B cell (primary cell): ENCODE measurements around the gene PLEKHN1. TPM values are rescaled to one million over a fixed set of nuclear protein-coding genes. Genes with fewer than 3 reads are reported as not detected.

Experiments
- ATAC-seq: fragments of 200-7000 bp; cut with Tn5 transposase; one replicate; pipeline ENCODE4 v1.10.0; 2021; ENCODE audit warnings: low read depth, mild to moderate bottlenecking, moderate number of reproducible peaks, moderate library complexity
- CTCF ChIA-PET: fragments of 350-600 bp; sonication (Branson Sonifier 250); formaldehyde crosslinking; loops from one replicate; lab custom pipeline; 2021; ENCODE audit warnings: antibody characterized with exemption, inconsistent platforms; lab: Charles Lee
- POLR2A ChIA-PET: fragments of 350-600 bp; sonication (Branson Sonifier 250); formaldehyde crosslinking; loops from one replicate; lab custom pipeline; 2021; ENCODE audit warnings: antibody characterized with exemption; lab: Charles Lee
- DNase-seq: peaks from one replicate; pipeline ENCODE4 v3.0.0; 2013
- H2AFZ ChIP-seq: 2 replicates; pipeline ENCODE4 v1.6.1; 2012; ENCODE audit warnings: mild to moderate bottlenecking, low read depth, low read length; ENCODE audit not compliant: insufficient read depth, poor library complexity, severe bottlenecking
- H3K27ac ChIP-seq, 2 donors: 1 replicate in 1 of 2; 2 replicates in 1 of 2; pipeline ENCODE4 v1.5.1; 2012 to 2013; ENCODE audit warnings: low read length in 2 of 2, mild to moderate bottlenecking in 2 of 2, moderate library complexity in 1 of 2
- H3K27me3 ChIP-seq, 4 experiments: fragments of 200-600 bp in 1 of 4; sonication (generic) in 1 of 4; replicated peaks in 1 of 4; 1 replicate in 2 of 4; 2 replicates in 2 of 4; pipeline versions ENCODE4 v1.6.1 to v1.7.0; 2013 to 2016; ENCODE audit warnings: low read length in 3 of 4, mild to moderate bottlenecking in 2 of 4, mixed read lengths in 1 of 4, moderate library complexity in 1 of 4; ENCODE audit not compliant: insufficient read depth in 4 of 4, control insufficient read depth in 3 of 4; ENCODE audit errors: control extremely low read depth in 1 of 4
- H3K36me3 ChIP-seq, 2 experiments: replicated peaks in 1 of 2; 1 replicate in 1 of 2; 2 replicates in 1 of 2; pipeline versions ENCODE4 v1.6.1 to v1.7.1; 2013; ENCODE audit warnings: low read length in 1 of 2; ENCODE audit not compliant: insufficient read depth in 2 of 2, control insufficient read depth in 1 of 2; ENCODE audit errors: control extremely low read depth in 1 of 2, extremely low read depth in 1 of 2
- H3K4me1 ChIP-seq, 2 donors: fragments of 200-600 bp in 1 of 2; sonication (generic) in 1 of 2; 1 replicate in 1 of 2; 2 replicates in 1 of 2; pipeline versions ENCODE4 v1.5.1 to v1.6.1; 2013 to 2017; ENCODE audit warnings: low read length in 2 of 2; ENCODE audit not compliant: control insufficient read depth in 2 of 2, insufficient read depth in 2 of 2
- H3K4me2 ChIP-seq: replicated peaks from 2 replicates; pipeline ENCODE3; 2012; ENCODE audit warnings: mild to moderate bottlenecking, low read depth, low read length; ENCODE audit not compliant: poor library complexity, severe bottlenecking
- H3K4me3 ChIP-seq, 5 experiments: fragments of 200-600 bp in 1 of 5; sonication (generic) in 1 of 5; 1 replicate in 3 of 5; 2 replicates in 2 of 5; pipeline versions ENCODE4 v1.5.1 to v1.7.0; 2011 to 2016; ENCODE audit warnings: low read length in 4 of 5, mild to moderate bottlenecking in 4 of 5, low read depth in 2 of 5, control low read depth in 1 of 5, moderate library complexity in 1 of 5; ENCODE audit not compliant: insufficient read depth in 1 of 5; ENCODE audit errors: control extremely low read depth in 1 of 5, extremely low read depth in 1 of 5
- H3K79me2 ChIP-seq: fragments of 200-600 bp; sonication (generic); one replicate; pipeline ENCODE4 v1.6.0; 2016; ENCODE audit warnings: low read length; ENCODE audit not compliant: control insufficient read depth, insufficient read depth
- H3K9ac ChIP-seq: fragments of 200-600 bp; sonication (generic); 2 replicates; pipeline ENCODE4 v1.6.1; 2017; ENCODE audit warnings: mild to moderate bottlenecking, low read length, moderate library complexity
- H3K9me3 ChIP-seq, 3 donors: one replicate each; pipeline versions ENCODE4 v1.6.1 to v1.7.1; 2013; ENCODE audit warnings: low read length in 2 of 3; ENCODE audit not compliant: control insufficient read depth in 2 of 3, insufficient read depth in 1 of 3; ENCODE audit errors: control extremely low read depth in 1 of 3
- H4K20me1 ChIP-seq: 2 replicates; pipeline ENCODE4 v1.6.0; 2012; ENCODE audit warnings: mild to moderate bottlenecking, low read length; ENCODE audit not compliant: insufficient read depth, control insufficient read depth, poor library complexity, severe bottlenecking
- H3K27ac Mint-ChIP-seq: one replicate; pipeline ENCODE4 v1.8.0; 2021; ENCODE audit warnings: mixed read lengths
- H3K27me3 Mint-ChIP-seq: one replicate; pipeline ENCODE4 v1.8.0; 2021; ENCODE audit warnings: mixed read lengths
- H3K4me1 Mint-ChIP-seq: one replicate; pipeline ENCODE4 v1.8.0; 2021; ENCODE audit warnings: mixed read lengths
- H3K4me3 Mint-ChIP-seq: one replicate; pipeline ENCODE4 v1.8.0; 2021; ENCODE audit warnings: mixed read lengths
- H3K9me3 Mint-ChIP-seq: one replicate; pipeline ENCODE4 v1.8.0; 2022; ENCODE audit warnings: mixed read lengths; ENCODE audit not compliant: insufficient read depth
- EZH2 ChIP-seq: IDR thresholded peaks from 2 replicates; pipeline ENCODE4 v1.6.1; 2012; ENCODE audit warnings: borderline replicate concordance, low read depth, mild to moderate bottlenecking, moderate library complexity, low read length; ENCODE audit not compliant: insufficient read depth, poor library complexity, severe bottlenecking
- WGBS: methylation state at CpG from one replicate; pipeline ENCODE4 v1.1.5; 2013; ENCODE audit warnings: missing lambda C conversion rate; ENCODE audit not compliant: insufficient coverage; 5-methylcytosine and 5-hydroxymethylcytosine counted together
- intact Hi-C: fragments of 100-400 bp; cut with micrococcal nuclease; formaldehyde crosslinking; loops from one replicate; pipeline ENCODE4 v1.10.0; 2022
- polyA plus RNA-seq: library from polyadenylated mRNA; depleted of rRNA; stranded (reverse); fragments of >200 nt; gene quantifications from 2 replicates; pipeline ENCODE4 v1.2.3, GENCODE V29; 2012
- total RNA-seq, 2 donors: library from RNA; stranded (reverse); fragments of 120-200 nt in 1 of 2; gene quantifications; 1 replicate in 1 of 2; 2 replicates in 1 of 2; pipeline versions ENCODE4 v1.2.3 to v1.2.4, GENCODE V29; 2013 to 2022
- TF ChIP-seq, protein P1 (sequence below): fragments of 200-600 bp; IDR thresholded peaks from one replicate; pipeline ENCODE4 v1.8.0; 2022; ENCODE audit warnings: antibody characterized with exemption, mild to moderate bottlenecking

Gene PLEKHN1
- total and polyA plus RNA-seq, 2 donors (not counting 1 experiment from before 2014, with no cell fraction given) = 0.36 to 1.1 TPM

DNA sequence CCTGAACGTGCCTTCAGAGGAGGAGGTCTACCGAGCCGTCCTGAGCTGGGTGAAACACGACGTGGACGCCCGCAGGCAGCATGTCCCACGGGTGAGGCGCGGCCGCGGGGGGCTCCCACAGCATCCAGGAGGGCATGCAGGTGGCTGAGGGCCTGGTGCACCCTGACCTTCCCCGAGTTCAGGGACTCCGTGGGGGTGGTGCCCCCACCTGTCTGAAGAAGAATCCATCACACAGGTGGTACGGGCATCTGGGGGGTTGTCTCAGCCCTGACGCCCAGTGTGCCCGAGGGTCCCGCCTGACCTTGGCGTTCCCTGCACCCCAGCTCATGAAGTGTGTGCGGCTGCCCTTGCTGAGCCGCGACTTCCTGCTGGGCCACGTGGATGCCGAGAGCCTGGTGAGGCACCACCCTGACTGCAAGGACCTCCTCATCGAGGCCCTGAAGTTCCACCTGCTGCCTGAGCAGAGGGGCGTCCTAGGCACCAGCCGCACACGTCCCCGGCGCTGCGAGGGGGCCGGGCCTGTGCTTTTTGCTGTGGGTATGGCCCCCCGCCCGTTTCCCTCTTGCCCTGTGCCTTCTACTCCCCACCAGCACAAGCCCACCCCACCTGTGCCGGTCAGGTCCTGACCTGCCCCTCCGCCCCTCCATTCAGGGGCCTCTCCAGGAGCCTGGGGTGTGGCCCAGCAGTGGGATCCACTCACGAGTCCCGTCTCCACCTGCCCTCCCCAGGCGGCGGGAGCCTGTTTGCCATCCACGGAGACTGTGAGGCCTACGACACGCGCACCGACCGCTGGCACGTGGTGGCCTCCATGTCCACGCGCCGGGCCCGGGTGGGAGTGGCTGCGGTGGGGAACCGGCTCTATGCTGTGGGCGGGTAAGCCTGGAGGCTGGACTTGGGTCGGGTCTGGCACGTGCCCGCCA lies 3.6 kb upstream of the PLEKHN1 start:
- Mint-ChIP-seq H3K27ac (no peak overlapping the region), H3K4me3 (peak overlapping the region; percentile 63), H3K27me3 (no peaks in the 10 kb centered on the region), H3K9me3 (no peaks in the 10 kb centered on the region), H3K4me1 (peaks cover 11% of the 10 kb centered on the region)
- H3K4me2 ChIP-seq = no peak overlapping the region
- no peak for ATAC-seq
- H3K4me3 ChIP-seq = no peak overlapping the region
- no peak for DNase-seq
- H3K4me1 ChIP-seq = peaks cover 33 to 40% of the 10 kb centered on the region in 2 donors
- POLR2A ChIA-PET = no interaction called here
- WGBS = 96% methylated on average over 53 of the region's 57 CpGs
- H3K27ac ChIP-seq = no peak overlapping the region
- intact Hi-C loops = no loop called here
- H2AFZ ChIP-seq = no peak overlapping the region
- H3K79me2 ChIP-seq = peaks cover 14% of the 10 kb centered on the region
- H3K36me3 ChIP-seq = no peaks in the 10 kb centered on the region
- peaks cover 0 to 4% (median 2%) of the 10 kb centered on the region in 4 experiments for H3K27me3 ChIP-seq
- CTCF ChIA-PET = interaction anchor here (0.7 kb wide), 1 partner anchor 93 kb away, joined by 3 read pairs; no protein-coding TSS in a partner anchor
- no peak overlapping the region for H3K9ac ChIP-seq
- no peaks in the 10 kb centered on the region for H3K9me3 ChIP-seq
- H4K20me1 ChIP-seq = peaks cover 14% of the 10 kb centered on the region
- TF ChIP-seq, protein P1, sequence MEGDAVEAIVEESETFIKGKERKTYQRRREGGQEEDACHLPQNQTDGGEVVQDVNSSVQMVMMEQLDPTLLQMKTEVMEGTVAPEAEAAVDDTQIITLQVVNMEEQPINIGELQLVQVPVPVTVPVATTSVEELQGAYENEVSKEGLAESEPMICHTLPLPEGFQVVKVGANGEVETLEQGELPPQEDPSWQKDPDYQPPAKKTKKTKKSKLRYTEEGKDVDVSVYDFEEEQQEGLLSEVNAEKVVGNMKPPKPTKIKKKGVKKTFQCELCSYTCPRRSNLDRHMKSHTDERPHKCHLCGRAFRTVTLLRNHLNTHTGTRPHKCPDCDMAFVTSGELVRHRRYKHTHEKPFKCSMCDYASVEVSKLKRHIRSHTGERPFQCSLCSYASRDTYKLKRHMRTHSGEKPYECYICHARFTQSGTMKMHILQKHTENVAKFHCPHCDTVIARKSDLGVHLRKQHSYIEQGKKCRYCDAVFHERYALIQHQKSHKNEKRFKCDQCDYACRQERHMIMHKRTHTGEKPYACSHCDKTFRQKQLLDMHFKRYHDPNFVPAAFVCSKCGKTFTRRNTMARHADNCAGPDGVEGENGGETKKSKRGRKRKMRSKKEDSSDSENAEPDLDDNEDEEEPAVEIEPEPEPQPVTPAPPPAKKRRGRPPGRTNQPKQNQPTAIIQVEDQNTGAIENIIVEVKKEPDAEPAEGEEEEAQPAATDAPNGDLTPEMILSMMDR = no peak
- no peak for TF ChIP-seq EZH2

GRCh38 chr1:963301-963651 lies 3.0 kb upstream of the PLEKHN1 start:
- Histone ChIP-seq H4K20me1 (peaks cover 8% of the 10 kb centered on the region), H3K36me3 (no peaks in the 10 kb centered on the region), H3K9ac (no peak overlapping the region), H2AFZ (no peak overlapping the region), H3K4me3 (no peak overlapping the region), H3K4me2 (no peak overlapping the region), H3K27ac (no peak overlapping the region), H3K27me3 (peaks cover 0 to 10% (median 4%) of the 10 kb centered on the region in 4 experiments), H3K4me1 (peaks cover 26 to 35% of the 10 kb centered on the region in 2 donors), H3K9me3 (no peaks in the 10 kb centered on the region), H3K79me2 (peaks cover 8% of the 10 kb centered on the region)
- no peak for ATAC-seq
- Mint-ChIP-seq H3K27ac (no peak overlapping the region), H3K4me3 (peak overlapping the region; percentile 49), H3K9me3 (no peaks in the 10 kb centered on the region), H3K27me3 (peaks cover under 1% of the 10 kb centered on the region), H3K4me1 (peaks cover 9% of the 10 kb centered on the region)
- intact Hi-C loops = no loop called here
- TF ChIP-seq, protein P1 = no peak
- no peak for TF ChIP-seq EZH2
- DNase-seq = no peak
- POLR2A ChIA-PET = no interaction called here
- CTCF ChIA-PET = no interaction called here
- 95% methylated on average over 16 of the region's 16 CpGs for WGBS
